ENCODE data around the gene TUBGCP6.
"Not testable (repeated sequence)": the region's sequence is repeated elsewhere in the genome, so short reads cannot be mapped to it uniquely, and the experiment has no call there.

TUBGCP6 gene

DNA sequence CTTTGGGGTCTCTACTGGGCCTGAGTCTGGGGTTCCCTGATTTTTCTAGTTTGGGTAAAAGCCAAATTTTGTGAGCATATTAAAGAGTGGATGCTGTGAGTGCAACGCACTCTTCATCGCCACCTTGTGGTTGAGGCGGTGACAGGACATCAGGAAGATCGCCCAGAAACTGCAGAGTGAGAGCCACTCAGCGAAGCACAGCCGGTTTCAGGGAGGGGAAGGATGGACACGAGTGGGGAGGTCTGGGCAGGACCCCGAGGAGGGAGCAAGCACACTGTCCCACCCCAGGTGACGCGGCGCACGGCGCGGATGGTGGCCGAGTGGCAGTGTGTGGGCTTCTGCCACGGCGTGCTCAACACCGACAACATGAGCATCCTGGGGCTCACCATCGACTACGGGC, 34.9 kb downstream of the TUBGCP6 start:
- DNase-seq = no peak

DNA sequence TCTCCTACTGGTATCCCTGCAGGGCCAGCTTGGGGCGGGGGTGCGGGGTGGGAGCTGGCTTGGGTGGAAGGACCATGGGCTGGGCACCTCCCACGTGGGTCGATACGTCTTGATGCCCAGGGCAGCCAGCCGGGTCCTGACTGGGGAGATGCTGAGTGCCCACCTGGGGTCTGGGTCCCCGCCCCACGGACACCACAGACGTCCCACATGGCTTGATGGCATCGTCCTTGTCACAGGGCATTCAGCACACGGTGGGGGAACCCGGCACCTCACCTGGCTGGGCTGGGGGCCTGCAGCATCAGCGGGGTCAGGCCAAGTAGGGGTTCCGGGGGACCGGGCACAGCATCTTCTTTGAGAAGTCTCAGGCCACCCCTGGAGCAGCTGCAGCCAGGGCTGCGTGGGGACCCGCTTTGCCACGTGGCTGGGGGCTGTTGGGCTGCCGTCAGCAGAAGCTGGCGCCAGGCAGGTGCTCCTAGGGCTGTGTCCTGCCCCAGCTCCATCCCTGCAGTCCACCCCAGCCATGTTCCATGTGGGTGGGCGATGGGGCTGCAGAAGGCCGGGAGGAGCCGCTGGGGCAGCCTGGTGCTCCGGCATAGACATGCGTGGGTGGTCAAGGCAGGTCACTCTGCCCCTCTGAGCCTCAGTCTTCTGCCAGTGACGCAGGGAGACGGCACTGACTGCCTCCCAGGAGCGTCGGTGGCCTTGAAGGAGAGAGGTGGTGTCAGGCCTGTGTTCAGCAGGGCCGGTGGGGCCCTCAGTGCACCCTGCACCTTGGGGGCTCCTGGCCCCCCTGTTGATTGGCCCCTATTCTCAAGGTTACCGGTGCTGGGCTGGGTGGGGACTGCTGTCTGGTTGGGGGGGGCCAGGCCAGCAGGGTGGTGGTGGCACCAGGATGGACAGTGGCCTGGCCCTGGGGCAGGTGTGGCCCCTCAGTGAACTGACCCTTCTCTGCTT, 35.6 kb downstream of the TUBGCP6 start:
- DNase-seq = no peak

- DNase-seq = no peak
Measured at GRCh38 chr22:50208430-50208938, 36.3 kb downstream of the TUBGCP6 start.

GRCh38 chr22:50207383-50208140, 37.3 kb downstream of the TUBGCP6 start:
- no peak for DNase-seq

DNA sequence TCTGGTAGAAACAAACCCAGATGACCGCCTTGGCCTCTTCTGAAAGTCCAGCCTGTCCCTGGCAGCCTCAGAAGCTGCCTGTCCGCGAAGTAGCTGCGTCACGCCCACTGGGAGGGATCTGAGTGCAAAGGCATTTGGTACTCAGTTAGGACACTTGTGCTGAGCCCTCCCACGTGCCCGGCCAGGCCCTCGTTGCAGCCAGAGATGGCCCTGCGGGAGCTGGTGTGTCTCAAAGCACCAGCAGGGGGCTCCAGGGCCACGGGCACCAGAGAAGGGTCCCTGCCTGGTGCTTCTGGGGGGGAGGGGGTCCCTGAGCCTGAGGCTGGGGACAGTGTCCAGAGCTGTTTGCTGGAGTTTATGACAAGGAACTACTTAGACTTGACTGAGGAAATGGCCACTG, 38.2 kb downstream of the TUBGCP6 start:
- no peak for DNase-seq

- DNase-seq = no peak
Measured at GRCh38 chr22:50205781-50206569, 38.8 kb downstream of the TUBGCP6 start.

GRCh38 chr22:50204998-50205397, 39.8 kb downstream of the TUBGCP6 start:
- DNase-seq = not testable (repeated sequence)

GRCh38 chr22:50204571-50204970, 40.3 kb downstream of the TUBGCP6 start:
- DNase-seq = no peak

DNA sequence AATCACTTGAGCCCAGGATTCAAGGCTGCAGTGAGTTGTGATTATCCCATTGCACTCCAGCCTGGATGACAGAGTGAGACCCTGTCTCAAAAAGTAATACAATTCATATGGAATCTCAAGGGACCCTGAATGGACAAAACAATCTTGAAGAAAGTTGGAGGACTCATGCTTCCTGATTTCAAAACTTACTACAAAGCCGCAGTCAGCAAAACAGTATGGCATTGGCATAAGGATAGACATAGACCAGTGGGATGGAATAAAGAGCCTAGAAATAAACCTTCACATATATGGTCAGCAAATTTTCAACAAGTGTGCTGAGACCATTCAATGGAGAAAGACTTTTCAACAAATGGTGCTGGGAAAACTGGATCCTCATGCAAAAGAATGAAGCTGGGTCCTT, 41.5 kb downstream of the TUBGCP6 start:
- no peak for DNase-seq

GRCh38 chr22:50202130-50202666, 42.6 kb downstream of the TUBGCP6 start:
- DNase-seq = no peak

GRCh38 chr22:50201191-50202129, 43.4 kb downstream of the TUBGCP6 start:
- no peak for DNase-seq

DNA sequence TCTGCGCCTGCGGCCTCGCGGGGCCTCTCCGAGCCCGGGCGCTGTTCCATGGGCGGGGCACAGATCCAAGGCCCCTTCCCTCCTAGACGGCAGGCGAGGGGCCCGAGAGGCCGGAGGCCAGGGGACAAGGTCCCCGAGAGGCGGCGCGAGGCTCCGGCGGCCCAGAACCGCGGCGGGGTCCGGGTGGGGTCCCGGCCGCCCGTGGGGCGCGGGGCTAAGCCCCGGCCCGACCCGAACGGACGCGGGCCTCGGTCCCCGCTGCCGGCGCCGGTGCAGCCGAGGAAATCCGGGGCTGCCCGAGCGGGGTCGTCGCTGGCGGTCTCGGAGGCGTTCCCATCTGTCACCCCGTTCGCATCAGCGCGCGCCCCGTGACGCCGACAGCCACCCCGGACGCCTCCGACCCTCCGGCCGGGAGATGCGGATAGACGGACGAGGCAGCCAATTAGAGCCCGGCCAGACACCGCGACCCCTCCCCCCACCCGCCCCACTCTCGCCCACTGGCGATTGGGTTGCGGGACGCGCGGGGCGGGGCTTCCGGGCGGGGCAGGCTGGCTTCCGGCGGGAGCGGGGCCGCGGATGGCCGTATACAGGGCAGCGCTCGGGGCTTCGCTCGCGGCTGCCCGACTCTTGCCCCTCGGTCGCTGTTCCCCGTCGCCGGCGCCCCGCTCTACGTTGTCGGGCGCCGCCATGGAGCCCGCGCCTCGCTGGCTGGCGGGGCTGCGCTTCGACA, 44.2 kb downstream of the TUBGCP6 start, which contains the start of gene SELENOO:
SELENOO (plus strand) TSS at position 551 of the 730 bp plus-strand sequence; CDS start at position 577, 26 bp downstream.
- peak; percentile 50 for DNase-seq

DNA sequence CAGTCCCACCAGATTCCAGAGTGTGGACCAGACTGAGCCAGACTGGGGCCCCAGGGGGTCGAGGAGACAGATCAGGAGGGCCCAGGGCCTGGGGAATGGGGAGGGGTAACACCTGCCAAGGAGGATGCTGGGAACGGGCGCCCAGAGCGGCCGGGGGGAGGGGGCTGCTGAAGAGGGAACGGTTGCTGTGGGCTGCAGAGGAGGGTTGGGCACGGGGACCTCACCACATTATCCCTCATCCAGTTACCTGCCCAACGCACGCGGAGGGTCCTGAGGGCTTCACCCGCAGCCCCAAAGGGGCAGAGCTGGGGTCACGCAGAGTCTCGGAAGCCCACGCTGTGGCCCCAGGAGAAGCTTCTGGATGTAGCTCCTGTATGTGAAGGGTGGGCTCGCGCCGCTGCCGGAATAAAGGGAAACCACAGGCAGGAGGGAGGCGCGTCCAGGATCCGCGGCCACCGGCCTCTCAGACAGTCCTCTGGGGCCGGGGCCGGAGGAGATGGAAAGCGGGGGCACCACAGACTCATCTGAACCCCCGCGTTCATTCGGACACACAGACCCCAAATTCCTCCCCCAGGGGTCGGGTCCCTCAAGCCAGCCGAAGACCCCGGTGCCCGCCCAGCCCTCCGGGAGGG, 44.9 kb downstream of the TUBGCP6 start:
- DNase-seq = no peak

- DNase-seq = no peak
Measured at GRCh38 chr22:50199251-50199721, 45.5 kb downstream of the TUBGCP6 start.

GRCh38 chr22:50198624-50199017, 46.2 kb downstream of the TUBGCP6 start:
- no peak for DNase-seq

- no peak for DNase-seq
Measured at GRCh38 chr22:50197856-50198623, 46.8 kb downstream of the TUBGCP6 start.

DNA sequence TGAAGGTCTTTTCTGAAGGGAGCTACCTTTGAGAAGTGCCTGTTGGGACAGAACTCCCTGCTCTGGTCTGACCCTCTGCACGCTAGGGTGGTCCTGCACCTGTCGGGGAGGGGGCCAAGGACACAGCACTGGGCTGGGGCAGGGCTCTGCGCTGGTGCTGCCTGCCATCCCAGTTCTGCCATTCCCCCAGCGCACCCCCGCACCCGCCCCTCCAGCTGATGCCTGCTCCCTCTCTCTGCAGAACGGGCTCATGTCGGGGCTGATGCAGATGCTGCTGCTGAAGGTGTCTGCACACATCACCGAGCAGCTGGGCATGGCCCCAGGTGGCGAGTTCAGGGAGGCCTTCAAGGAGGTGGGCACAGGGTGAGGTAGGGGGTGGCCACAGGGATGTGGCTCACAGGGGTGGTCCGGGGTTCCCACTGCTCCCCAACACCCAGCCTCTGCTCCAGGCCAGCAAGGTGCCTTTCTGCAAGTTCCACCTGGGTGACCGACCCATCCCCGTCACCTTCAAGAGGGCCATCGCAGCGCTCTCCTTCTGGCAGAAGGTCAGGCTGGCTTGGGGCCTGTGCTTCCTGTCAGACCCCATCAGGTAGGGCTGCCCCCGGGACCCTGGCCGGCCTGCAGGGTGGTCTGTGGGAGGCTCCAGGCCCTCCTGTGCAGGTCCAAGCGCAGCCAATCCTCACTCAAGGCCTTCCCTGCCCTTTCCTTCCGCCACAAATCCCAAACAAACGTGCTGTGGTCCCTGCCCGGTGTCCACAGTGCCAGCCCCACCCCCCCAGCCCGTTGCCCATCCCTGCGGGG, 47.6 kb downstream of the TUBGCP6 start:
- DNase-seq = no peak

GRCh38 chr22:50196256-50196655, 48.6 kb downstream of the TUBGCP6 start:
- DNase-seq = no peak

All from cortex of kidney (tissue), 1 donor.